Activated CD8-positive, alpha-beta memory T cell treated with anti-CD3 and anti-CD28 coated beads, Interleukin-2, amount 50 U/mL, for 4 hours (primary cell): ENCODE measurements around the gene TRMT44.
A peak's percentile ranks its signal among the peaks of the same experiment; 100 is the strongest.
"Not testable (repeated sequence)": the region's sequence is repeated elsewhere in the genome, so short reads cannot be mapped to it uniquely, and the experiment has no call there.

Source experiments
- DNase-seq: peaks from one replicate; pipeline ENCODE4 v3.0.0-alpha.2; 2020

Gene TRMT44

GRCh38 chr4:8407756-8408155 lies 32.8 kb upstream of the TRMT44 start:
- DNase-seq, result no peak

GRCh38 chr4:8409264-8410065 lies 31.1 kb upstream of the TRMT44 start:
- DNase-seq, result peak; percentile 57

- no peak for DNase-seq
Measured at GRCh38 chr4:8410066-8410625, 30.4 kb upstream of the TRMT44 start.

- DNase-seq, result no peak
Measured at GRCh38 chr4:8410641-8411271, 29.8 kb upstream of the TRMT44 start.

- no peak for DNase-seq
Measured at GRCh38 chr4:8411351-8412180, 29.0 kb upstream of the TRMT44 start.

- no peak for DNase-seq
Measured at GRCh38 chr4:8412288-8412687, 28.3 kb upstream of the TRMT44 start.

GRCh38 chr4:8414377-8414776 lies 26.2 kb upstream of the TRMT44 start:
- peak; percentile 35 for DNase-seq

GRCh38 chr4:8417071-8417614 lies 23.4 kb upstream of the TRMT44 start:
- DNase-seq, result no peak

GRCh38 chr4:8419222-8420041 lies 21.1 kb upstream of the TRMT44 start:
- DNase-seq, result no peak

GRCh38 chr4:8420151-8420550 lies 20.4 kb upstream of the TRMT44 start:
- not testable (repeated sequence) for DNase-seq

- no peak for DNase-seq
Measured at GRCh38 chr4:8422327-8422726, 18.2 kb upstream of the TRMT44 start.

- no peak for DNase-seq
Measured at GRCh38 chr4:8422786-8423185, 17.8 kb upstream of the TRMT44 start.

GRCh38 chr4:8427262-8427661 lies 13.3 kb upstream of the TRMT44 start:
- no peak for DNase-seq

GRCh38 chr4:8427761-8428287 lies 12.8 kb upstream of the TRMT44 start:
- DNase-seq, result no peak

GRCh38 chr4:8428288-8429097 lies 12.1 kb upstream of the TRMT44 start:
- peak; percentile 93 for DNase-seq

GRCh38 chr4:8431553-8431952 lies 9.0 kb upstream of the TRMT44 start:
- no peak for DNase-seq

- DNase-seq, result no peak
Measured at GRCh38 chr4:8433136-8433535, 7.4 kb upstream of the TRMT44 start.

GRCh38 chr4:8434251-8435073 lies 6.1 kb upstream of the TRMT44 start:
- DNase-seq, result no peak

GRCh38 chr4:8435656-8436121 lies 4.9 kb upstream of the TRMT44 start:
- no peak for DNase-seq

- DNase-seq, result no peak
Measured at GRCh38 chr4:8437281-8437680, 3.3 kb upstream of the TRMT44 start.
